ENCODE data around the gene RAB40C.

Gene RAB40C

DNA sequence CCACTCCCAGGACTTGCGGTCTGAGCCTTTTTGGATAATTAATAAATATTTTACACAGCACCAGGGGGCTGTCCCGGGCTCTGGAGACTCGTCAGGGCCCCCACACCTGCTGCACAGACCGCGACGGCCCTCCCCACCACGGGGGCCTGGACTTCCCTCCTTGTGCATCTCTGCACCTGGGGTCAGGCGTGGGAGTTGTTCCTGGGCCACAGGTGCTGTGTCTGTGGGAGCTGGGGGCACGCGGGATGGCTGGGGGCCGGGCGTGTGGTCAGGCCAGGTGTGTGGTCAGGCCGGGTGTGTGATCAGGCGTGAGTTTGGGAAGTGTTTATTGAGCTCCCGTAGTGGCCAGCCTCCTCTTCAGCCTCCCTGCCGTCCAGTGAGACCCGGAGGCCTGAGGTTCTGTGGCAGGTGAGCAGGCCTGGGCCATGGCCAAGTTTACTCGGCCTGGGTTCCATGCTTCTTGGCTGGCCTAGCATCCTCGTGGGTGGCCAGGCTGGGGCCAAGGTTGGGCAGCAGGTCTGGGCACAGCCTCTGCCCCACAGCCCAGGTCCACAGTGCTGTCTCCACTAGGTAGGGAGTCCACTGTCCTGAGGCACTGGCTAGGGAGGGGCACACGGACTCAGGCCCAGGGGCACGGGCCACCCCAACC lies 88.5 kb downstream of the RAB40C start:
- Histone ChIP-seq H3K4me1 (ENCODE audit: control insufficient read depth, insufficient read depth, low read length) (peaks cover 61% of the 10 kb centered on the region), H3K27me3 (ENCODE audit: control insufficient read depth, insufficient read depth, low read length) (peaks cover 6% of the 10 kb centered on the region), H3K36me3 (ENCODE audit: control insufficient read depth, insufficient read depth, low read length) (peaks cover 15% of the 10 kb centered on the region), H3K9ac (ENCODE audit: low read length) (no peak overlapping the region), H3K4me3 (ENCODE audit: low read length) (no peak overlapping the region), H3K9me3 (ENCODE audit: control insufficient read depth, low read length) (no peaks in the 10 kb centered on the region)
